PC-9 (cell line): ENCODE measurements around the gene RNASEH2B.

Source experiments
- CTCF ChIP-seq: fragments of 200-600 bp; sonication (generic); conservative IDR thresholded peaks from 2 replicates; pipeline ENCODE4 v1.6.1; 2017; ENCODE audit warnings: mixed run types, antibody characterized with exemption, mild to moderate bottlenecking, moderate library complexity
- EZH2 ChIP-seq: fragments of 200-600 bp; sonication (generic); IDR thresholded peaks from 2 replicates; pipeline ENCODE4 v1.8.0; 2017; ENCODE audit warnings: antibody characterized with exemption, low read depth

- no peak for TF ChIP-seq CTCF
- TF ChIP-seq EZH2, result no peak
These were observed 85.1 kb downstream of the RNASEH2B start for GRCh38 chr13:50994651-50995050.
